AG04449 (cell line): Measurements from ENCODE around the gene INF2.

Source experiments
- CTCF ChIA-PET: fragments of 350-600 bp; formaldehyde crosslinking; extraction: SDS; loops from one replicate; lab custom pipeline; 2021; ENCODE audit warnings: antibody characterized with exemption; lab: Yijun Ruan, JAX
- POLR2A ChIA-PET: fragments of 400-600, 350-600 bp; formaldehyde crosslinking; extraction: SDS; loops from one replicate; lab custom pipeline; 2020; ENCODE audit warnings: antibody characterized with exemption, inconsistent platforms; lab: Yijun Ruan, JAX
- DNase-seq: peaks from one replicate; pipeline ENCODE4 v3.0.0-alpha.2; 2010; ENCODE audit warnings: low read depth, low spot score
- H3K4me3 ChIP-seq: 2 replicates; pipeline ENCODE4 v1.5.1; 2011; ENCODE audit warnings: low read depth, mild to moderate bottlenecking, control low read depth, low read length
- TF ChIP-seq, protein P1 (sequence below): IDR thresholded peaks from one replicate; pipeline ENCODE4 v1.5.1; 2011; ENCODE audit warnings: mild to moderate bottlenecking, moderate library complexity, low read length, control low read depth, inconsistent platforms; ENCODE audit not compliant: insufficient read depth; ENCODE audit errors: missing control alignments

Gene INF2

DNA sequence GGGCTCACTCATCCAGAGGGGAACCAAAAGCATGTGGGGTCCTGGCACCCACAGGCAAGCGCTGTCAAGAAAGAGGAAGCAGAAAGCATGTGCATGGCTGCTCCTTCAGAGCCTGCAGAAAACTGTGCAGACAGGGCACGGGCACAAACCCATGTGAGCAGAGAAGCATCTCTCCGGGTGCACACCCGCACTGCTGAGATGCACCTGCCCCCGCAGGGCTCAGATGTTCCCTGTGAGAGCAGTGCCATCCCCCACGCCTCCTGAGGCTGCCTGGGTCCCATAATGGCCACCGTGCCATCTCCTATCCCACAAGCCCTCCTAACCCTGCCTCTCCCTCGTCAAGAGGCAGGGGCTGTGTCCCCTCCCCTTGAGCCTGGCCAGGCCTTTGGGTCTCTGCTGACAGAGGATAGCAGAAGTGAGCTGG, 32.3 kb upstream of the INF2 start:
- ChIA-PET POLR2A (no interaction called here), CTCF (interaction anchor here (1.0 to 1.8 kb wide), 3 partner anchors 41 to 54 kb away, joined by 3 to 4 read pairs (median 3); no protein-coding TSS in a partner anchor)
- no peak overlapping the region for H3K4me3 ChIP-seq
- DNase-seq, result no peak
- TF ChIP-seq, protein P1, sequence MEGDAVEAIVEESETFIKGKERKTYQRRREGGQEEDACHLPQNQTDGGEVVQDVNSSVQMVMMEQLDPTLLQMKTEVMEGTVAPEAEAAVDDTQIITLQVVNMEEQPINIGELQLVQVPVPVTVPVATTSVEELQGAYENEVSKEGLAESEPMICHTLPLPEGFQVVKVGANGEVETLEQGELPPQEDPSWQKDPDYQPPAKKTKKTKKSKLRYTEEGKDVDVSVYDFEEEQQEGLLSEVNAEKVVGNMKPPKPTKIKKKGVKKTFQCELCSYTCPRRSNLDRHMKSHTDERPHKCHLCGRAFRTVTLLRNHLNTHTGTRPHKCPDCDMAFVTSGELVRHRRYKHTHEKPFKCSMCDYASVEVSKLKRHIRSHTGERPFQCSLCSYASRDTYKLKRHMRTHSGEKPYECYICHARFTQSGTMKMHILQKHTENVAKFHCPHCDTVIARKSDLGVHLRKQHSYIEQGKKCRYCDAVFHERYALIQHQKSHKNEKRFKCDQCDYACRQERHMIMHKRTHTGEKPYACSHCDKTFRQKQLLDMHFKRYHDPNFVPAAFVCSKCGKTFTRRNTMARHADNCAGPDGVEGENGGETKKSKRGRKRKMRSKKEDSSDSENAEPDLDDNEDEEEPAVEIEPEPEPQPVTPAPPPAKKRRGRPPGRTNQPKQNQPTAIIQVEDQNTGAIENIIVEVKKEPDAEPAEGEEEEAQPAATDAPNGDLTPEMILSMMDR, result no peak

DNA sequence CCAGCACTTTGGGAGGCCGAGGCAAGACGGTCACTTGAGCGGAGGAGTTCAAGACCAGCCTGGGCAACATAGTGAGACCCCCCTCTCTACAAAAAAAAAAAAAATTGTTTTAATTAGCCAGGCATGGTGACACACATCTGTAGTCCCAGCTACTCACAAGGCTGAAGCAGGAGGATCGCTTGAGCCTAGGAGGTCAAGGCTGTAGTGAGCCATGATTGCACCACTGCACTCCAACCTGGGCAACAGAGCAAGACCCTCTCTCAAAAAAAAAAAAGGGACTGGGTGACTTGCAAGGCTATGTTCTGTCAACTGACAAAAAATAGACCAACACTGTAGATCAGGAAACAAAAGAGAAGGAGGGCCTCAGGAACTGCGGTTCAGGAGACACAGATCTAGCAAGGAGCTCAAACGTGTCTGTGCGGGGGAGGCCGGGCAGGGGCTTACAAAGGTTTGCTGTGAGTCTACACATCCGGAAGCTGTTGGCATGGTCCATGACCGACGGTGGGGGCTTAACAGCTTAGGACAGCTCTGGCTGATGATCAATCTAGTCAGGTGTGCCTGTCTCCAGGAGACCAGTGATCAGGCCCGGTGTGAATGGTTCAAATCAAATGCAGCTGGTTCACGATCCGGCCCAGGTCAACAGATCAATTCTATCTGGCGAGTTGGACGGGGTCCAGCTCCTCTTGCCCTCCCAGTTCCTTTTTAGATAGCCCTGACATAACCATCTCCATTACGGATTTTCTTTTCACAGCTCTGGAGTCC, 31.7 kb upstream of the INF2 start:
- no peak for DNase-seq
- POLR2A ChIA-PET, result no interaction called here
- CTCF ChIA-PET, result interaction anchor here (0.9 to 1.8 kb wide), 5 partner anchors 20 to 67 kb away, joined by 3 to 4 read pairs (median 3); no protein-coding TSS in a partner anchor

DNA sequence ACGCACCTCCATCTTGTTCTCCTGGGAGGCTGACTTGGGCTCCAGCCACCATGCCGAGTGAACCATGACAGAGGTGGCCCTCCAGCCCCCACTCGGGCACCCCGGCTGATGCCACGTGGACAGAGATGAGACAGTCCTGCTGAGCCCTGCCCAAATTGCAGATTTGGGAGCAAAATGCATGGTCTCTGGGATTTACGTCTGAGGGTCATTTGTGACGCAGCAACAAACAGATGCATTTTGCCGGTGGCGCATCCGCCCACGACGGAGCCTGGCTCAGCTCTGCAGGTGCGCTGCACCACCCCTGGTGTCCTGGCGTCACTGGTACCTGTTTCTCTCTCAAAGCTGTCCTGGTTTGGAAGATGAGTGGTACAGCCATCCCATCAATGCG, 31.1 kb upstream of the INF2 start:
- ChIA-PET POLR2A (no interaction called here), CTCF (interaction anchor here (0.9 to 1.8 kb wide), 5 partner anchors 20 to 67 kb away, joined by 3 to 4 read pairs (median 3); no protein-coding TSS in a partner anchor)
- DNase-seq, result no peak
- no peak overlapping the region for H3K4me3 ChIP-seq
- TF ChIP-seq, protein P1, result no peak

More for the DNA sequence above, 31.7 kb upstream of the INF2 start:
- H3K4me3 ChIP-seq, result no peak overlapping the region
- TF ChIP-seq, protein P1, result no peak

DNA sequence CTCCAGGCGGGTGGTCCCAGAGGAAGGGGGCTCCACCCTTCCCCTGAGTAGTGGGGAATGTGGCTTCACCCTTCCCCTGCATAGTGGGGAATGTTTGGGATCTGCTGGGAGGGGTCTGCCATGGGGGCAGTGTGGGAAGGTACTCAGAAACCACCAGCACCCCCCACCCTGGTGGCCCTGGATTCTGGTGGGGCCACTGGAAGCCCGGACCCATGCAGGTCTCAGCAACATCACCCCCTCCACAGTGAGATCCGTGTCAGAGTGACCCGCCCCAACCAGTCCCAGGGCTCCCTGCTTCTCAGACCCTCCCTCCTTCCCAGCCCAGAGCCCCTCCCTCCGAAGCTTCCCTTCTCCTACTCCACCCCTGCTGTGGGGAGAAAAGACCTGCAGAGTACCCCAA, 30.3 kb upstream of the INF2 start:
- H3K4me3 ChIP-seq, result no peak overlapping the region
- no peak for DNase-seq
- ChIA-PET CTCF (interaction anchor here (0.9 to 2.1 kb wide), 3 partner anchors 8 to 38 kb away, joined by 3 to 6 read pairs (median 3); no protein-coding TSS in a partner anchor), POLR2A (no interaction called here)
- TF ChIP-seq, protein P1, result no peak

DNA sequence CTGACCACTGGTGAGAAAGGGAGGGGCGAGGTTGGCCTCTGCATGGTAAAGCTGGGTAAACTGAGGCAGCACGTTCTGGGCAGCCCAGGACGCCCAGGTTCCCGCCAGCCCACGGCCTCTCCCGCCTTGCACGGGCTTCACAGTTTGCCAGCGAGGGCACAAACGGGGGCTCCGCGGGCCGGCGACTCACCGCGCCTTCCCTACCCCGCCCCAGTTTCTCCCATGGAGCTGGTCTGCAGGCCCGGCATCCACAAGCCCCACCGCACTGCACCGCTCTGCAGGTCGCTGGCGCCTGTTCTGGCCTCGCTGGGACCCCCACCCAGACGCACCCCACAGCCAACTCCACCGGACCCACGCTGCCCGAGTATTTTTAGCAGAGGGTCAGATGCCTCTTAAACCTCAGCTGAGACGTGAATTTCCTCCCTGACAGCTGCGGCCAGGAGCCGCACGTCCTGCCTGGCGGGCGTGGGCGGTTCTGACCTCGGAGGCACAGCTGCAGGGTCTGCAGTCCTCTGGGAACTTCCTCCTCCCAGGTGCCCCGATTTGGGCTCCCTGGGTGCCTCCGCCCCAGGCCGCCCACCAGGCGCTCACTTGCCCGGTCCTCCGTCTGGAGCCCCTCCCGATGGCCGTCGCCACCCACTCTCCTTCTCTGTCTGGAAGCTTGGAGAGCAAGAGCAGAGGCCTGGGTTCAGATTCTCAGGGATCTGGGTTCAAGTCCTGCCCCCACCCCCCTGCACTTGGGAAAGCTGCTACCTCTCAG, 29.5 kb upstream of the INF2 start:
- CTCF ChIA-PET, result interaction anchor here (0.9 to 2.1 kb wide), 5 partner anchors 8 to 63 kb away, joined by 3 to 6 read pairs (median 3); partner anchors contain the start of gene INF2
- POLR2A ChIA-PET, result no interaction called here
- no peak overlapping the region for H3K4me3 ChIP-seq
- DNase-seq, result no peak
- TF ChIP-seq, protein P1, result no peak

DNA sequence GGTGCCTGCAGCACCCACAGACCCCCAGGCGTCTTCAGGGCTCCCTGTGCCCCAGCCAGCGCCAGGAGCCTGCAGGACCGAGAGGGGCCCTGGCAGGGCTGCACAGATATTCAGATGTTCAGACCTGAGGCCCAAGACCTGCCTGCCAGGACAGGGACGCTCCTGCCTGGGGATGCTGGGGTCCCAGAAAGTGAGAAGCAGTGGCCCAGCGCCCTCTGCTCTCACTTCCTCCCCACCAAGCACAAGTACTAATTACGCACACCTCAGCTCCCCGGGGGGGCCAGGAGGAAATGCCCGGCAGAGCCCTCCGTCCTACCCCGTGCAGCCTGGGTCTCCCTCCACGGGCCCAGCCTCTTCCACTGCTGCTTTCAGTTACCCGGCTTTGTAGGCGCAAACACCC, 28.8 kb upstream of the INF2 start:
- TF ChIP-seq, protein P1, result no peak
- DNase-seq, result no peak
- ChIA-PET CTCF (interaction anchor here (1.0 to 2.1 kb wide), 4 partner anchors 9 to 63 kb away, joined by 3 to 6 read pairs (median 4); partner anchors contain the start of gene INF2), POLR2A (no interaction called here)
- H3K4me3 ChIP-seq, result no peak overlapping the region
